Urothelium cell line (cell line): Measurements from ENCODE around the gene MUC4.
A peak's percentile ranks its signal among the peaks of the same experiment; 100 is the strongest.
"Not testable (repeated sequence)": the region's sequence is repeated elsewhere in the genome, so short reads cannot be mapped to it uniquely, and the experiment has no call there.

Source experiments
- DNase-seq: peaks from one replicate; pipeline ENCODE4 v3.0.0; 2011; ENCODE audit warnings: low spot score, mixed read lengths
- FAIRE-seq: peaks from 2 replicates; lab custom pipeline; 2011; peaks lifted over from hg19 to GRCh38; lab: Jason Lieb, UNC

Gene MUC4

GRCh38 chr3:195720831-195721506 is 90.8 kb downstream of the MUC4 start, which contains the start of gene MUC20:
TSS of gene MUC20 (plus strand) at chr3:195720978. CDS start at chr3:195721008, 30 bp downstream.
- not testable (repeated sequence) for FAIRE-seq, DNase-seq

GRCh38 chr3:195719514-195720254 is 92.0 kb downstream of the MUC4 start:
- DNase-seq, FAIRE-seq: not testable (repeated sequence)

GRCh38 chr3:195718477-195718984 is 93.2 kb downstream of the MUC4 start:
- no peak for DNase-seq

GRCh38 chr3:195717852-195718476 is 93.8 kb downstream of the MUC4 start:
- no peak for FAIRE-seq

More at GRCh38 chr3:195718477-195718984, 93.2 kb downstream of the MUC4 start:
- no peak for FAIRE-seq

GRCh38 chr3:195717416-195717815 is 94.3 kb downstream of the MUC4 start:
- no peak for DNase-seq
- FAIRE-seq: peak; percentile 20

More at GRCh38 chr3:195717852-195718476, 93.8 kb downstream of the MUC4 start:
- no peak for DNase-seq

GRCh38 chr3:195715583-195716266 is 96.0 kb downstream of the MUC4 start:
- FAIRE-seq (no peak), DNase-seq (no peak)

- FAIRE-seq (no peak), DNase-seq (no peak)
These were observed 96.6 kb downstream of the MUC4 start for GRCh38 chr3:195715134-195715533.

- DNase-seq (no peak), FAIRE-seq (no peak)
These were observed 97.2 kb downstream of the MUC4 start for GRCh38 chr3:195714380-195715011.

- DNase-seq, FAIRE-seq: not testable (repeated sequence)
These were observed 98.6 kb downstream of the MUC4 start for GRCh38 chr3:195713150-195713549.

GRCh38 chr3:195712535-195712910 is 99.2 kb downstream of the MUC4 start:
- DNase-seq, FAIRE-seq: not testable (repeated sequence)

- DNase-seq (no peak), FAIRE-seq (no peak)
These were observed 99.8 kb downstream of the MUC4 start for GRCh38 chr3:195711813-195712534.

- not testable (repeated sequence) for FAIRE-seq, DNase-seq
These were observed 100.5 kb downstream of the MUC4 start for GRCh38 chr3:195711091-195711812.

GRCh38 chr3:195710126-195710905 is 101.4 kb downstream of the MUC4 start:
- FAIRE-seq: peak; percentile 40
- not testable (repeated sequence) for DNase-seq

GRCh38 chr3:195709676-195710085 is 102.0 kb downstream of the MUC4 start:
- DNase-seq (no peak), FAIRE-seq (no peak)

GRCh38 chr3:195708626-195709481 is 102.9 kb downstream of the MUC4 start:
- DNase-seq: no peak
- FAIRE-seq: no peak

- no peak for FAIRE-seq
- no peak for DNase-seq
These were observed 103.7 kb downstream of the MUC4 start for GRCh38 chr3:195708061-195708460.
